Measurements from ENCODE around the gene SYS1.

DNA sequence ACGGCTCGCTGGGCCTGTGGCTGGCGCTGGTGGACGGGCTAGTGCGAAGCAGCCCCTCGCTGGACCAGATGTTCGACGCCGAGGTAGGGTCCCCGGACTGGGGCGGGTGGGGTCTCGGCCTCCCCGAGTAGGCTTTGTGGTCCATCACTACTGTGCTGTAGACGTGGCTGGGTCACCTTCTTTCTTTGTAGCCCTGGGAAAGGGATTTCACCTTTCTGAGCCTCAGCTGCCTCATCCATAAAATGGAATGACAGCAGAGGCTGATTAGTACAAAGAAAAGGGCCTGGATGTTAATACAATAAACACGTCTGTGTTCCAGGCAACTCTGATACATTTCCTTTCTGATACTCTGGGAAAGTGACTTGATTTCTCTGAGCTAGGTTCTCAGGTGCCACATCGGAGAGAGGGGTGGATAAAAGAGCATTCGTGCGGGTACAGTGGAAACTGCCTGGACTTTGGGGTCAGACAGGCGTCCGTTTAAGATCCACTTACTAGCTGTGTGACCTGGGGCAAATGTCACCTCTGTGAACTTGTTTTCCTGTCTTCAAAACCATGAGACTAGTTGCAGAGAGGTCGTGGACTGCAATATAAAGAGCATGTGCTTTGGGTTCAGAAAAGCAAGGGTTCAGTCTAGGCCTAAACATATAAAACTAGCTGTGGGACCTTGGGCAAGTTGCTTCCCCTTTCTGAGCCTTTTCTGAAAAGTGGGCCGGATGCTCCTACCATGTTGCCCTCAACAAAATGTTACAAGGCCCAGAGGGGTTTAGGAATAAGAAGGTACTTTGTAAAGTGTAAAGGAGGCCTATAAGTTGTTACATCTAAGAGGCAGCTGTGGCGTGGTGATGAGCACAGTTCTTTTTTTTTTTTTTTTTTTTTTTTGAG is 896 bp downstream of the SYS1 start:
- TF ChIP-seq, protein P1, sequence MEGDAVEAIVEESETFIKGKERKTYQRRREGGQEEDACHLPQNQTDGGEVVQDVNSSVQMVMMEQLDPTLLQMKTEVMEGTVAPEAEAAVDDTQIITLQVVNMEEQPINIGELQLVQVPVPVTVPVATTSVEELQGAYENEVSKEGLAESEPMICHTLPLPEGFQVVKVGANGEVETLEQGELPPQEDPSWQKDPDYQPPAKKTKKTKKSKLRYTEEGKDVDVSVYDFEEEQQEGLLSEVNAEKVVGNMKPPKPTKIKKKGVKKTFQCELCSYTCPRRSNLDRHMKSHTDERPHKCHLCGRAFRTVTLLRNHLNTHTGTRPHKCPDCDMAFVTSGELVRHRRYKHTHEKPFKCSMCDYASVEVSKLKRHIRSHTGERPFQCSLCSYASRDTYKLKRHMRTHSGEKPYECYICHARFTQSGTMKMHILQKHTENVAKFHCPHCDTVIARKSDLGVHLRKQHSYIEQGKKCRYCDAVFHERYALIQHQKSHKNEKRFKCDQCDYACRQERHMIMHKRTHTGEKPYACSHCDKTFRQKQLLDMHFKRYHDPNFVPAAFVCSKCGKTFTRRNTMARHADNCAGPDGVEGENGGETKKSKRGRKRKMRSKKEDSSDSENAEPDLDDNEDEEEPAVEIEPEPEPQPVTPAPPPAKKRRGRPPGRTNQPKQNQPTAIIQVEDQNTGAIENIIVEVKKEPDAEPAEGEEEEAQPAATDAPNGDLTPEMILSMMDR (IDR thresholded peaks at IDR 0.05): no peak
- TF ChIP-seq ZFX (IDR thresholded peaks at IDR 0.05; ENCODE audit: borderline replicate concordance): no peak

Data from 22Rv1 (cell line).